Stimulated activated CD4-positive, alpha-beta T cell treated with anti-CD3 and anti-CD28 coated beads, Interleukin-12 subunit alpha, Interleukin-12 subunit beta, amount 100 ng/mL, for 4 hours (primary cell): ENCODE data around the gene PIGU.
"Not testable (repeated sequence)": the region's sequence is repeated elsewhere in the genome, so short reads cannot be mapped to it uniquely, and the experiment has no call there.

Experiments used
- DNase-seq: peaks from one replicate; pipeline ENCODE4 v3.0.0-alpha.2; 2020

PIGU gene

DNA sequence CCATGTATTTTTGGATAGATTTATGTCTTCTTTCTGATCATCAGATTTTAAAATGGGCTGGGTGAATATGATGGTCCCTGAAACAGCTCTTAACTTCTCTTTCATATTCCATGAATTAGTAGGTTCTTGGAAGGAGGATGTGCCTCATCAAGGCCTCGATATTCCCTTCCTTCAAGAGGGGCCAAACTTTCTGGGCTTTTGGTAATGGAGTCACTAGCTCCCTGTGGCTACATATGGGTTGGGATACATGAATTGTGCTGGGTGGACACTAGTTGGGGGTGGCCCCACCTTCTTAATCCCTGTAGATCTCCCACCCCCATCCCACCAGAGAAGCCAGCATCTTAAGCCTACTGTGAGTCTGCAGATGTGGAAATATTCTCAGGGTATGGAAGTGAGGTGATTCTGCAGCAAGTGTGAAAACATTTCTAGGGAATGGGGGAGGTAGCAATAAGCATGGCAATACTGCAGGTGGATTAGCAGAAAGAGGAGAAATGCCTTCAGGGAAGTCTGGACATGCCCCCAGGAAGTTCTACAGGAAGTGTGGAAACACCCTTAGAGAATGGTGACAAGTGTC is 29.5 kb upstream of the PIGU start:
- DNase-seq, result no peak

DNA sequence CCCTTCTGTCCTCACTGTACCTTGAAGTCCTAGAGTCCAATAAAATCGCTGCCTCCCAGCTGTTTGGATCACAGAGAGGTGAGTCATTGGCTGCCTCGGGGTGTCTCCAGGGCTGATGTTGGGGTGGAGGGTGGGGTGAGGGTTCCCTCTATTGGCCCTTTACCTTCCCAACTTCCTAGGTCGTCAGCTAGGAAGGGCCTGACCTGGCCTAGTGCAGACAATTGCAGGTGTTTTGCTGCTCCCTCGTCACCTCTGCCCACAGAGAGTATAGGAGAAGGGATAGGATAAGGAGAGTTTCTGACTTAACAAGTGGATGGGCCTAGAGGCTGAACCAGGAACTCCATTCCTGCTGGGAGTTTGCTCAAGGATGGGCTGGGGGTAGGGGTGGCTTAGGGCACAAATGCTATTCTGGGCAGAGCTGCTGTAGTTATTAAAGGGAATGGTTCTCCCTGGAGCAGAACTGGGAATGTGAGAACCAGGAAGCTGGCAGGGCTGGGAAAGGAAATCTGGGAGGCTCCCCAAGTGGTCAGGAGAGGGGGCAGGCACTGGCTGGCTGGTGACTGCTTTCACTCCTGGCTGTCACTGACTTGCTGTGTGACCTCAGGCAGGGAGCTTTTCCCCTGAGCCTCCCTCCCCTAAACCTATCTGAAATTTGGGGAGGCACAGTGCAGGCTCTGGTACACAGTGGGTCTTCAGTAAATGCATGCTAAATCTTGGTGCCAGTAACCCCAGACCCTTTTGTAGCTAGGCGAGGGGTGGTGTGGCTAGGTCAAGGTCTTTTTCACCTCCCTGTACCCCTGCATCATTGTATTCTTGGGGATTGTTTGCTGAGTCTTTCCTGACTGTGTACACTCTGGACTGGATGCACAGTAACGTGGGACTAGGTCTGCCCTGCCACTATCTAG is 28.8 kb upstream of the PIGU start:
- no peak for DNase-seq

DNA sequence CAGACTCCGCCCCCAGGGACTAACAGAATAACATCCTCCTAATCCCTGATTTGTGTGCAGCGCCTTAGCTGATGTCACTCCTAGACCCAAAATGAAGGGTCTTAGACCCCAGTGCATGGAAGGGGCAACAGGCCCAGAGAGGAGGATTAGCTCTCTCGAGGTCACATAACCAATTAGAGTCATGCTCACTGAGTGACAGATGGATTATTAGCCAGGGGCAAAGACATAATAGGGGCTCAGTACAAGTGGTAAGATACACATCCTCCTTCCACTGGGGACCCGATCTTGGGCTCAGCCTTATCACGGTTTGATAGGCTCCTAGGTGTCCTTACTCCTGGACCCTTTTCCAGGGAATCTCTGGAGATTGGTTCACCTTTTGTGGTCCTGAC is 28.1 kb upstream of the PIGU start:
- DNase-seq, result no peak

DNA sequence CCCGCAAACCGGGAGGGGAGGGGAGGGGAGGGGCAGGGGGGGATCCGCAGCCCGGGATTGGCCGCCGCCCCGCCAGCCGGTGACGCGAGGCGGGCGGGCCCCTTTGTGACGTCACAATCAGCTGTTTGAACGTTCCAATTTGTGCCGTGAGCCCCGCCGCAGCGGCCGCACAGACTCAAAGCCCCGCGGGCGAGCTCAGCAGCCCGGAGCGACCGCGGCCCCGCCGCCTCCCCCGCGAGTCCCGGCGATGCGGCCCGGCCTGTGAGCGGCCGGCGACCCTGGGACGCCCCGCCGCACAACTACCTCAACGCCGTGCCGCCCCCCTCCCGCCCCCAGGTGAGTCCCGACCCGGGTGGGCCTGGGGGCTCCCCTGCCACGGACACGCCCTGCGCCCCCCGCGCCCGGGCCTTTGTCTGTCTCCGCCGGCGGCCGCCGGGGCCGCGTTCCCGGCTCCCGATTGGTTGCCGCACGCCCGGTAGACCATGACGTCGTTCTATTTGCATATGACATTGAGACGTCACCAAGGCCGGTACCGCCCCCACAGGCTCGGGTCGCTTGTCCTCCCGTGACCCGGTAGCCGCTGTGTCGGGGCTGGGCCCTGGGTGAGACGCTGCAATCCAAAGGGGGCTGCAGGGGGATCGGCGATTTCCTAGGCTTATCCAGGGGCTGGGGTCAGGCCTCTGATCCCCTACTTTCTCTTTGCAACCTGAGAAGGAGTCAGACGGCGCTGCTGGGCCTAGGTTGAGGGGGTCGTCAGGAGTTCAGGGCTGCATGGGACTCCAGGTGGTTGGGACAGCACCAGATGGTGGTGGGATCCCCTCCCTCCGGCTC is 27.5 kb upstream of the PIGU start, which contains the start of gene TP53INP2:
Gene TP53INP2, plus strand, starts transcription at position 168 of the 831 bp plus-strand sequence. CDS start 4,396 bp downstream, outside the sequence.
- peak; percentile 78 for DNase-seq

DNA sequence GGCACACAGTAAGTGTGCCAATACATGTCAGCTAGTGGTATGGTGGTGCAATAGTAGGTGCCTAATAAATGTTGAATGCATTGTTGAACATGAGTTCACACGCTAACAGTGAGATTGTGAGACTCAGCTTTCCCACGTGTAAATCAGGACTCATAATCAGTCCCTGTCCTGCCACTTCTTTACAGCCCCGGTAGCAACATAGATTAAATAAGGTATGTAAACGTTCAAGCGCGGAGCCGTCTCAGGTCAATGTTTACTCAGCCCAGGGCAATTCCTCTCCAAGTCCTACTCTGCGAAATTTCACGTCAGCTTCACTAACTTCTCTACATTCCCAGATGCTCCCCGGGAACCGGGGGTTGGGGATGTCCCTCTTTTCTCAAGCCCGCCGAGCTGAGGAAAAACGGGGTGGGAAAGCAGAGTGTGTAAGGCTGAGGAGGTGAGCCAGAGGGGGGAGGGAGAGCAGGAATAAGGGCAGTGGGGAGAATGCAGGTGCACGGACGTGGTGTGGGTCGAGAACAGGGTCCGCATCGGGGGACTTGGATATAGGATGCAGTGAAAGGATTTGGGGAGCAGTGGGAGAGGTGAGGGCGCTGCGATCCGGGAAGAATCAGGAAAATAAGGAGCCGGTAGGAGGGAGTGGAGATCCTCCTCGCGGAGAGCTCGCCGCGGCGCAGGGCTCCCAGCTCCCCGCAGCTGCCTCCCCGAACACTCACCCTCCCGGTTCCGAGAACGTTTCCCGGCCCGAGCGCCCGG is 26.7 kb upstream of the PIGU start:
- no peak for DNase-seq

DNA sequence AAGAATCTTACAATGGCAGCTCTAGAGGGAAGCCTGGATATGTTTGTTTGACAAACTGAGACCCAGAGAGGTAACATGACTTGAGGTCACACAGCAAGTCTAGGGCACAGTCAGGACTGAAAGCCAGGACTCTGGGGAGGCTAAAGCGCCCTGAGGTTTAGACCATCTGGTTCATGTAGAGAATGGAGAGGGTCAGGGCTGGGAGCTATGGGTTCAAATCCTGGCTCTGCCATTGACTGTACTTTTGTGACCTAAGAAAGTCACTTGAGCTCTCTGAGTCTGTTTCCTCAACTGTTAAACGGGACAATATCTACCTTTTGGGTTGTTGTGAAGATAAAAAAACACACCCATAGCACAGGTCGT is 26.1 kb upstream of the PIGU start:
- no peak for DNase-seq

DNA sequence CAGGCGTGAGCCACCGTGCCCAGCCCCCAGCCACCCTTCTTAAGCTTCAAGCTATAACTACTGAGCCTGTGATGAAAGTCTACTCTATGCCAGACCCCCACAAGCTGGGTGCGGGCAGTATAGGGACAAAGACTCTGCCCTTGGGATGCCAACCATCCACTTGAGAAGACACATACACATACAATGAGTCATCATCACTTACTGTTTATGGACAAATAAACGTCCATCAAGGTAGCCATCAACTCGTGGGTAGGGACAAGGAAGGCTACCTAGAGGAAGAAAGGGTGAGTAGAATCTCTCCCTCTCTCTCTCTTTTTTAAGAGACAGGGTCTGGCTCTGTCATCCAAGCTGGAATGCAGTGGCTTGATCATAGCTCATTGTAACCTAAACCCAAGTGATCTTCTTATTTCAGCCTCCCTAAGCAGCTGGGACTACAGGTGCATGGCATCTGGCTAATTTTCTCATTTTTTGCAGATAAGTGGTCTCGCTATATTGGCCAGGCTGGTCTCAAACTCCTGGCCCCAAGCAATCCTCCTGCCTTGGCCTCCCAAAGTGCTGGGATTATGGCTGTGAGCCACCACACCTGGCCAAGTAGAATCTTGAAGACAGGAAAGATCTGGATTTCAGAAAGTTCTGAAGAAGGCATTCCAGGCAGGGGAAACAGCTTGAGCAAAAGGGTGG is 24.7 kb upstream of the PIGU start:
- DNase-seq, result no peak

DNA sequence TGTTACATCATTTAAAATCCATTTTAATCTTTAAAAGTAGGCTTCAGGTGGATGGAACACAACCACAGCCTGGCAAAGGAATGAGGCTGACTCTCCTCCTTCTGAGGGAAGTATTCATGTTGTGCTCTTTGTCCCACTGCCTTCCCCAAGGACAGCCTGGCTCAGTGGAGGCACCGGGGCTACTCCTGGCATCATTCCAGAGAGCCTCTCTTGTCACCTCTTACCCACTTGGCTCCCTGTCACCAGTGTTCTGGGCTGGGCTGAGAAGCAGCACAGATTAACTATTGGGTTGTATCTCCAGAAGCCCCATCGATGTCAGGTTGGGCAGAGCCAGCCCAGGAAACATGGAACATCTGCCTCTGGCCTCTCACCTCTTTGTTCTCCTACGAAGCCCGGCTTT is 16.5 kb upstream of the PIGU start:
- no peak for DNase-seq

DNA sequence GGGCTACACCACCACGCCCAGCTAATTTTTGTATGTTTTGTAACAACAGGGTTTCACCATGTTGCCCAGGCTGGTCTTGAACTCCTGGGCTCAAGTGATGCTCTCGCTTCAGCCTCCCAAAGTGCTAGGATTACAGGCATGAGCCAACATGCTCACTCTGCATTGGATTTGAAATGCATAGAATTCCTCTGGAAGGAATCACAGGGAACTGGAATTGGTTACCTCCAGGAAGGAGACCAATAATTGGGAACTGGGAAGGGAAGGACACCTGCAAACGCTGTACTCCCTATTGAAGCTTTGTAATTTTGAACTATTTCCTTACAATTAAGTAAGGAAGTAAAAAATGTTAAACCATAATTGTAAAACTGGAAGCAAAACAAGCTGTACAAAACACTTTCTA is 14.9 kb upstream of the PIGU start:
- no peak for DNase-seq

DNA sequence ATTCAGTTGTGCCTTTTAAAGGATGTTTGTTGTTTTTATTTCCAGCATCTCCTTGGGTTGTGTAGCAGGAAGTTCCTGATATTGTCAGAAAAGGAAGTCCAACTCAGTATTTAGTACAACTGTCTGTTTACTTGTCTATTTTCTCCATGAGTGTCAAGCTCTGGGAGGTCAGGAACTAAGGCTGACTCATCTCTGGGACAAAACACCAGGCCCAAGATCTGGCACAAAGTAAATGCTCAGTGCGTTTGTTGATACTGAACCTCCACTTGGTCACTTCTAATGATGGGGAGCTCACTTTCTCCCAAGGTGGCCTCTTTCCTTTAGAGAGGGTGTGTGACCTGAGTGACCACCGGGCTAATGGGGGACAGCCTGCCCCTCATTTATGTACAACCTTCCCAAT is 12.6 kb upstream of the PIGU start:
- DNase-seq, result no peak

DNA sequence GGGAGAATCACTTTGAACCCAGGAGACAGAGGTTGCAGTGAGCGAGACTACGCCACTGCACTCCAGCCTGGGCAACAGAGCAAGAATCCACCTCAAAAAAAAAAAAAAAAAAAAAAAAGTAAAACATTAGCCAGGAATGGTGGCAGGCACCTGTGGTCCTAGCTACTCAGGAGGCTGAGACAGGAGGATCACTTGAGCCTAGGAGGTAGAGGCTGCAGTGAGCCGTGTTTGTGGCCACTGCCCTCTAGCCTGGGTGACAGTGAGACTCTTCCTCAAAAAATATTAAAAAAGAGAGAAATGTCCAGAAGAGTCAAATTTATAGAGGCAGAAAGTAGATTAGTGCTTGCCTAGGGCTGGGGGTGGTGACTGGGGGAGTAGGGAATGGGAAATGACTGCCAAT is 6.8 kb upstream of the PIGU start:
- no peak for DNase-seq

DNA sequence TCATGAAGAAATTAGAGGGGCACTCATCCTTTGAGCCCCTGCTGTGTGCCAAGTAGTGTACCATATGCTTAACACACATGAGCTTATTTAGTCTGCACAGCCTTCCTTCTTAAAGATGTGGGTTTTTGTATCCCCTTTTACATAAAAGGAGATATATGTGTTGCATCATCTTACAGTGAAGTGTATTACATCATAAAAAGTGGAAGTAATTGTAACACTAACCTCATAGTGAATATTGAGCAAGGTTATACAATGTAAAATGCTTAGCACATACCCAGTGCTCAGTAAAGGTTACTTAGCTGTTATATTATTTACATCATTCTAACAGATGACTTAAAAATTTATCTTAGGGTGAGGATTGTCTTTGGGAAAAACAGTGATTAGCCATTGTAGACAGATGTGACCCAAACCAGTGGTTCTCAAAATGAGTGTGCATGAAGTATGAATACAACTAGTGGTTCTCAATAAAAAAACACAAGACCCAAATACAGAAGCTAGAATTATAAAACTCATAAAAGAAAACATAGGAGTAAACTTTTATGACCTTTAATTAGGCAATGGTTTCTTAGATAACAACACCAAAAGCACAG is 3.8 kb upstream of the PIGU start:
- DNase-seq, result no peak

DNA sequence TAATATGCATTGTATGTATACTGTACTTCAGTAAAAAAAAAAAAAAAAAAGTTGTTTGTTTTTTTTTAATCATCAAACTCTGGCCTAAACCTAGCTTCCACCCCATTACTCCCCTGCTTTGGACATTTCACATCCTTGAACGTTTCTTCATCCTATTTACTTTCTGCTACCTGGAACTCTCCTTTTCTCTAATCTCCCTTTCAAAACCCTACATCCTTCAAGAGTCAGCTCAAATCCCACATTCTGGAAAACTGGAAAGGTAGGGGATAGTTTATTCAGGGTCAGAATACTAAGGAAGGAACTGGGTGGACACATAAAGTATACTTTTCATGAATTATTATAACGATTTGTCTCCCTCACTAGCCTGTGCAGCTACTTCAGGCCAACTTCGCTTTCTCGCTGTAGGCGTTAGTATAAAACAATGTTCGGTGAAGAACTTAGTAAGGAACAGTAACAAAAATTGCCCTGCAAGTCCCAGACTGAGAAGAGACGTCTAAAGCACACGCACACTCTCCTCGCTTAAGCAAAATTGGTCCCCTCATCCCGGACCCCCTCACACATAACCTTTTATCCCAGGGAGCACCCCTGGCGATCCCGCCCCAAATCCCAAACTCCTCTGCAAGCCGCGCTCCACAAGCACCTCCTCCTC is 775 bp downstream of the PIGU start:
- no peak for DNase-seq

DNA sequence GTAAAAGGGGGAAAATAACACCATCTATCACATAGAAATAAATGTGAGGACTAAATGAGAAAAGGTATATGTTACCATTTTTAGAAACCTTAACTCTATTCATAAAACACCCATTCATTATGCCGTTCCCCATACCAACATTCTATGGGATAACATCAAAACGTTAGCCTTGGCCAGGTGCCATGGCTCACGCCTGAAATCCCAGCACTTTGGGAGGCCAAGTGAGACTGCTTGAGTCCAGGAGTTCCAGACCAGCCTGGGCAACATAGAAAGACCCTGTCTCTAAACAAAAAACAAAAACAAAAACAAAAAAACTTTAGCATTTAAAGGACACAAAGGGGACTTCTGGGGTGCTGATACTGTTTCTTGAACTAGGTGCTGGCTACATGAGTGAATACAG is 1.3 kb downstream of the PIGU start:
- DNase-seq, result no peak

DNA sequence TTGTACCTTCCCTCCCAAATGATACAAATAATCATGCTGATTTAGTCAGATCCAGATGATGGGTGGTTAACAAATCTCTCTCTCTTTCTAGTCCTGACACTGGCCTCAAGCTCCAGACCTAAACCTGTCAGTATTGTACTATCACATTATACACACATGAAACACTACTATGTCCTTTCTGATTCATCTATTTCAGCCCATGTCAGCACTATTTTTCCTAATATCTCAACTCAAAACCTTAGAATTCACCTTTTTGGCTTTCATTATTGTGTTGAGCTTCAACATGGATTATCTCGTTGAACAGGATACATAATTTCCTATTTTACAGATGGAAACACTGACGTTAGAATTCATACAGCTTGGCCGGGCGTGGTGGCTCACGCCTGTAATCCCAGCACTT is 3.5 kb downstream of the PIGU start:
- no peak for DNase-seq

DNA sequence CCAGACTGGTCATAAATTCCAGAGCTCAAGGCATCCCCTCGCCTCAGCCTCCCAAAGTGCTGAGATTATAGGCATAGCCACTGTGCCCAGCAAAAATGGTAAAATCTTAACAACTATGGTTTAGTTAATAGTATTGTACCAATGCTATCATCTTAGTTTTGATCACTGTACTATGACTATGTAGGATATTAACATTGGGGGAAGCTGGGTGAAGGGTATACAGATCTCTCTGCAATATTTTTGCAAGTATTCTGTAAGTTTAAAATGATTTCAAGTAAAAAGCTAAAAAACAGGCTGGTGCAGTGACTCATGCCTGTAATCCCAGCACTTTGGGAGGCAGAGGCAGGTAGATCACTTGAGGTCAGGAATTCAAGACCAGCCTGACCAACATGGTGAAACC is 7.8 kb downstream of the PIGU start:
- no peak for DNase-seq

DNA sequence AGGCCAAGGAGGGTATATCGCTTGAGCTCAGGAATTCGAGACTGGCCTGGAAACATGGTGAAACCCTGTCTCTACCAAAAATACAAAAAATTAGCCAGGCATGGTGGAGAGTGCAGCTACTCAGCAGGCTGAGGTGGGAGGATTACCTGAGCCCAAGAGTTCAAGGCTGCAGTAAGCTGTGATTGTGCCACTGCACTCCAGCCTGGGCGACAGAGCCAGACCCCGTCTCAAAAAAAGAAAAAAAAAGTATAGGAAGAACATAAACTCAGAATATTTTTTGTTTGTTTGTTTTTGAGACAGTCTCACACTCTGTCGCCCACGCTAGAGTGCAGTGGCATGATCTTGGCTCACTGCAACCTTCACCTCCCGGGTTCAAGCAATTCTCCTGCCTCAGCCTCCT is 12.1 kb downstream of the PIGU start:
- DNase-seq, result not testable (repeated sequence)

DNA sequence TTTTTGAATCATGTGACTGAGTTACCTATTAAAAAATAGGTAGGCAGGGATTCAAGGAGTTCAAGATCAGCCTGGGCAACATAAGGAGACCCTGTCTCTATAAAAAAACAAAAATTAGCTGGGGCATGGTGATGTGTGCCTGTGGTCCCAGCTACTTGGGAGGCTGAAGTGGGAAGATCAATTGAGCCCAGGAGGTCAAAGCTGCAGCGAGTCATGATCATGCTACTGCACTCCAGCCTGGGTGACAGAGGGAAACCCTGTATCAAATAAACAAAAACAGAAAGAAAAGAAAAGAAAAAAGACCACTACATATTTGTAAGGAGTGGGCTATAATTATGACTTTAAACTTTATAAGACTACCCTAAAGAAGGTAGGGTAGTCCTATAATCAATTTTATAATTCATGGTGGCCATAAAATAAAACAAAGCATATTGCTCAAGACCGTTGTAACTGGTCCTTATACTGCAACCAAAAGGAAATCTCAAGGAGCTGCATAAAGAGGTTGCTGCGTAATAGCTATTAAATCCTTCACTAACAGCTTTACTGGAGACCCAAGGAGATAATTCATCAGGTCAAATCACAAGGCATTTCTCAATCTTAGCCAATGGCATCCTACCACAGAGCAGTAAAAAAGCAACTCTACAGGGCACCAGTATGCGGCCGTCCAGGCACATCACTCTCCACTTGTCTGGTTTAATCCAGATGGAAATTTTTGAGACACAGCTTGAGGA is 13.5 kb downstream of the PIGU start:
- DNase-seq, result no peak

DNA sequence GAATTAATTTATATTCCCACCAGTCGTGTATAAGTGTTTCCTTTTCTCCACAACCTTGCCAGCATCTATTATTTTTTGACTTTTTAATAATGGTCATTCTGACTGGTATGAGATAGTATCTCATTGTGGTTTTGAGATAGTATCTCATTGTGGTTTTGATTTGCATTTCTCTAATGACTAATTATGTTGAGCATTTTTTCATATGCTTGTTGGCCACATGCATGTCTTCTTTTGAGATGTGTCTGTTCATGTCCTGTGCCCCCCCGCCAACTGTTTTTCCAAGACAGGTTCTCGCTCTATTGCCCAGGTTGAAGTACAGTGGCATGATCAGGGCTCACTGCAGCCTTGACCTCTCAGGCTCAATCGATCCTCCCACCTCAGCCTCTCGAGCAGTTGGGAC is 15.1 kb downstream of the PIGU start:
- not testable (repeated sequence) for DNase-seq

DNA sequence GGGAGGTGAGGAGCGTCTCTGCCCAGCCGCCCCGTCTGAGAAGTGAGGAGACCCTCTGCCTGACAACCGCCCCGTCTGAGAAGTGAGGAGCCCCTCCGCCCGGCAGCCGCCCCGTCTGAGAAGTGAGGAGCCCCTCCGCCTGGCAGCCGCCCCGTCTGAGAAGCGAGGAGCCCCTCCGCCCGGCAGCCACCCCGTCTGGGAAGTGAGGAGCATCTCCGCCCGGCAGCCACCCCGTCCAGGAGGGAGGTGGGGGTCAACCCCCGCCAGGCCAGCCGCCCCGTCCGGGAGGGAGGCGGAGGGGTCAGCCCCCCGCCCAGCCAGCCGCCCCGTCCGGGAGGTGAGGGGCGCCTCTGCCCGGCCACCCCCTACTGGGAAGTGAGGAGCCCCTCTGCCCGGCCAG is 18.2 kb downstream of the PIGU start:
- not testable (repeated sequence) for DNase-seq
